22Rv1 (cell line): ENCODE measurements around the gene DIO2.

ENCODE experiments used
- CTCF ChIP-seq: fragments of 450-650 bp; IDR thresholded peaks from 2 replicates; pipeline ENCODE4 v1.5.1; 2017; ENCODE audit warnings: mild to moderate bottlenecking
- ZFX ChIP-seq: fragments of 450-650 bp; IDR thresholded peaks from 2 replicates; pipeline ENCODE4 v1.6.1; 2017; ENCODE audit warnings: antibody characterized with exemption, borderline replicate concordance

GRCh38 chr14:80237143-80237542 is 25.8 kb upstream of the DIO2 start:
- TF ChIP-seq CTCF = no peak
- TF ChIP-seq ZFX = no peak
